ENCODE measurements around the gene KCNH1. TPM values are rescaled to one million over a fixed set of nuclear protein-coding genes. Genes with fewer than 3 reads are reported as not detected.

Gene KCNH1
- total RNA-seq, 1 donor from 2014 or later, result 15.5 TPM

- Mint-ChIP-seq H3K27me3 (ENCODE audit: low read depth, unreplicated experiment) (no peaks in the 10 kb centered on the region), H3K4me3 (ENCODE audit: unreplicated experiment) (no peak overlapping the region), H3K9me3 (ENCODE audit: unreplicated experiment) (peaks cover 3% of the 10 kb centered on the region), H3K36me3 (ENCODE audit: low read depth, unreplicated experiment) (peaks cover 14% of the 10 kb centered on the region), H3K4me1 (ENCODE audit: low read depth, unreplicated experiment) (peaks cover 12% of the 10 kb centered on the region), H3K27ac (ENCODE audit: unreplicated experiment) (no peak overlapping the region)
- H3K79me2 ChIP-seq (ENCODE audit: insufficient read depth, low read length), result no peaks in the 10 kb centered on the region
- no peak overlapping the region for H3K9ac ChIP-seq (ENCODE audit: low read length)
- no peaks in the 10 kb centered on the region for H3K27me3 ChIP-seq (ENCODE audit: insufficient read depth, low read length)
- H3K27ac ChIP-seq (ENCODE audit: low read depth, low read length), result no peak overlapping the region
- H3K4me1 ChIP-seq (ENCODE audit: insufficient read depth, low read length), result no peaks in the 10 kb centered on the region
- no peak overlapping the region for H2AFZ ChIP-seq (ENCODE audit: low read depth, low read length)
- H3K4me3 ChIP-seq (ENCODE audit: insufficient read depth, low read depth, low read length), result no peak overlapping the region
- no peaks in the 10 kb centered on the region for H4K20me1 ChIP-seq (ENCODE audit: insufficient read depth, low read length)
- H3K4me2 ChIP-seq (ENCODE audit: low read length), result no peak overlapping the region
- no peaks in the 10 kb centered on the region for H3K9me3 ChIP-seq (ENCODE audit: insufficient read depth, low read depth, low read length)
- H3K36me3 ChIP-seq (ENCODE audit: insufficient read depth, low read length), result no peaks in the 10 kb centered on the region
- FAIRE-seq (no peak), DNase-seq (ENCODE audit: low read depth) (no peak)
- TF ChIP-seq CTCF (IDR thresholded peaks at IDR 0.05; ENCODE audit: insufficient read depth, low read depth, low read length) (no peak), EZH2 (IDR thresholded peaks at IDR 0.05; ENCODE audit: insufficient read depth, low read length) (no peak)
These were observed 115.3 kb downstream of the KCNH1 start for GRCh38 chr1:211018690-211019089.

GRCh38 chr1:211017075-211017718 is 116.8 kb downstream of the KCNH1 start:
- H3K9me3 ChIP-seq (ENCODE audit: insufficient read depth, low read depth, low read length), result no peaks in the 10 kb centered on the region
- no peaks in the 10 kb centered on the region for H4K20me1 ChIP-seq (ENCODE audit: insufficient read depth, low read length)
- no peaks in the 10 kb centered on the region for H3K36me3 ChIP-seq (ENCODE audit: insufficient read depth, low read length)
- Mint-ChIP-seq H3K4me1 (ENCODE audit: low read depth, unreplicated experiment) (peaks cover 12% of the 10 kb centered on the region), H3K27ac (ENCODE audit: unreplicated experiment) (peak overlapping the region; percentile 43), H3K36me3 (ENCODE audit: low read depth, unreplicated experiment) (peaks cover 20% of the 10 kb centered on the region), H3K9me3 (ENCODE audit: unreplicated experiment) (peaks cover 5% of the 10 kb centered on the region), H3K27me3 (ENCODE audit: low read depth, unreplicated experiment) (peaks cover 2% of the 10 kb centered on the region), H3K4me3 (ENCODE audit: unreplicated experiment) (no peak overlapping the region)
- H3K27me3 ChIP-seq (ENCODE audit: insufficient read depth, low read length), result no peaks in the 10 kb centered on the region
- no peak overlapping the region for H3K4me2 ChIP-seq (ENCODE audit: low read length)
- TF ChIP-seq EZH2 (IDR thresholded peaks at IDR 0.05; ENCODE audit: insufficient read depth, low read length), result no peak
- no peak for TF ChIP-seq CTCF (IDR thresholded peaks at IDR 0.05; ENCODE audit: insufficient read depth, low read depth, low read length)
- H3K4me3 ChIP-seq (ENCODE audit: insufficient read depth, low read depth, low read length), result no peak overlapping the region
- H3K27ac ChIP-seq (ENCODE audit: low read depth, low read length), result no peak overlapping the region
- DNase-seq (ENCODE audit: low read depth) (peak; percentile 20), FAIRE-seq (no peak)
- H2AFZ ChIP-seq (ENCODE audit: low read depth, low read length), result no peak overlapping the region
- H3K79me2 ChIP-seq (ENCODE audit: insufficient read depth, low read length), result no peaks in the 10 kb centered on the region
- H3K4me1 ChIP-seq (ENCODE audit: insufficient read depth, low read length), result no peaks in the 10 kb centered on the region
- H3K9ac ChIP-seq (ENCODE audit: low read length), result no peak overlapping the region

GRCh38 chr1:211014275-211014674 is 119.7 kb downstream of the KCNH1 start:
- H3K27me3 ChIP-seq (ENCODE audit: insufficient read depth, low read length), result no peaks in the 10 kb centered on the region
- H3K36me3 ChIP-seq (ENCODE audit: insufficient read depth, low read length), result no peaks in the 10 kb centered on the region
- H3K79me2 ChIP-seq (ENCODE audit: insufficient read depth, low read length), result no peaks in the 10 kb centered on the region
- peaks cover 12% of the 10 kb centered on the region for H3K4me1 Mint-ChIP-seq (ENCODE audit: low read depth, unreplicated experiment)
- H3K4me3 ChIP-seq (ENCODE audit: insufficient read depth, low read depth, low read length), result no peak overlapping the region
- no peak overlapping the region for H3K27ac ChIP-seq (ENCODE audit: low read depth, low read length)
- no peak overlapping the region for H3K4me3 Mint-ChIP-seq (ENCODE audit: unreplicated experiment)
- H2AFZ ChIP-seq (ENCODE audit: low read depth, low read length), result no peak overlapping the region
- no peak overlapping the region for H3K4me2 ChIP-seq (ENCODE audit: low read length)
- no peak overlapping the region for H3K9ac ChIP-seq (ENCODE audit: low read length)
- TF ChIP-seq EZH2 (IDR thresholded peaks at IDR 0.05; ENCODE audit: insufficient read depth, low read length), result no peak
- TF ChIP-seq CTCF (IDR thresholded peaks at IDR 0.05; ENCODE audit: insufficient read depth, low read depth, low read length), result no peak
- H3K9me3 Mint-ChIP-seq (ENCODE audit: unreplicated experiment), result peaks cover 12% of the 10 kb centered on the region
- DNase-seq (ENCODE audit: low read depth), result no peak
- H3K36me3 Mint-ChIP-seq (ENCODE audit: low read depth, unreplicated experiment), result peaks cover 39% of the 10 kb centered on the region
- H4K20me1 ChIP-seq (ENCODE audit: insufficient read depth, low read length), result no peaks in the 10 kb centered on the region
- no peaks in the 10 kb centered on the region for H3K9me3 ChIP-seq (ENCODE audit: insufficient read depth, low read depth, low read length)
- H3K4me1 ChIP-seq (ENCODE audit: insufficient read depth, low read length), result no peaks in the 10 kb centered on the region
- no peak for FAIRE-seq
- H3K27ac Mint-ChIP-seq (ENCODE audit: unreplicated experiment), result no peak overlapping the region
- H3K27me3 Mint-ChIP-seq (ENCODE audit: low read depth, unreplicated experiment), result peaks cover 3% of the 10 kb centered on the region

All from astrocyte (in vitro differentiated cells and primary cell).